ENCODE data around the gene KRTAP3-3. TPM values are rescaled to one million over a fixed set of nuclear protein-coding genes. Genes with fewer than 3 reads are reported as not detected.
"Not testable (repeated sequence)": the region's sequence is repeated elsewhere in the genome, so short reads cannot be mapped to it uniquely, and the experiment has no call there.

The KRTAP3-3 gene
- not detected for polyA plus RNA-seq
- long read RNA-seq, donor 1 = 0 reads
- long read RNA-seq, donor 2 = 0 reads
- long read RNA-seq, donor 3 = 0 reads
- long read RNA-seq, donor 4 = 0 reads
- long read RNA-seq, donor 5 = 0 reads
- long read RNA-seq, donor 6 = 0 reads
- long read RNA-seq, donor 7 = 0 reads
- long read RNA-seq, donor 8 = 0 reads
- long read RNA-seq, donor 9 = 0 reads
- long read RNA-seq, donor 10 = 0 reads

DNA sequence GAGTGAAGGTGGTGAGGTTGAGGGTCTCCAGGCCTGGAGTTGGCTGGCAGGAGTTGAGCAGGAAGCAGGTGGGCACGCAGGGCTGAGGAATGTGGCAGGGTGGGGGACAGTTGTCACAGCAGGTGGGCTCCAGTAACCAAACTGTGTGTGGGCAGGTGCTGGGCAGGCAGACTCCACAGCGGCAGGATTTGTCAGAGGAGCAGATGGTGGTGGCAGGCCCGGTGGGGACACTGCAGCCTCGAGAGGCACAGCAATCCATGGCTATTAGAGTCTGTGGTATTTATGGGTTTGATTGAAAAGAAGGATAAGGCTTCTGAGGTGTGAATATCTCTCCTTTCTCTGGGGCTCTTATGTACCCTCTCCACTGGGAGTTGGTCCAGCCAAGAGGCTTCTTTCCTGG is at the start of gene KRTAP3-3:
KRTAP3-3 (minus strand) TSS at position 326 of the 400 bp plus-strand sequence; CDS start at position 259, 67 bp downstream.
- no peak for DNase-seq
- no peak within 1 kb of the TSS for H3K4me3 ChIP-seq (ENCODE audit: low read depth in 1 of 3, low read length in 3 of 3)
- no peak within 1 kb of the TSS for H3K27ac ChIP-seq (ENCODE audit: low read depth in 1 of 3, low read length in 2 of 3)
- H3K4me1 ChIP-seq (ENCODE audit: control insufficient read depth in 3 of 3, insufficient read depth in 2 of 3, low read depth in 1 of 3, low read length in 2 of 3) = no peaks in the 10 kb centered on the region
- 20 to 52% (median 49%) methylated on average over 4 of the region's 4 CpGs for WGBS, 3 donors
- no peaks in the 10 kb centered on the region for H3K36me3 ChIP-seq (ENCODE audit: control insufficient read depth in 3 of 3, insufficient read depth in 2 of 3, low read depth in 1 of 3, low read length in 3 of 3)
- FAIRE-seq = no peak
- H3K9me3 ChIP-seq (ENCODE audit: control insufficient read depth in 2 of 2, insufficient read depth in 1 of 2, low read depth in 1 of 2, low read length in 1 of 2) = no peaks in the 10 kb centered on the region
- H3K27me3 ChIP-seq (ENCODE audit: control insufficient read depth in 3 of 3, insufficient read depth in 3 of 3, low read length in 3 of 3) = peaks cover 0 to 4% (median 3%) of the 10 kb centered on the region in 3 donors

DNA sequence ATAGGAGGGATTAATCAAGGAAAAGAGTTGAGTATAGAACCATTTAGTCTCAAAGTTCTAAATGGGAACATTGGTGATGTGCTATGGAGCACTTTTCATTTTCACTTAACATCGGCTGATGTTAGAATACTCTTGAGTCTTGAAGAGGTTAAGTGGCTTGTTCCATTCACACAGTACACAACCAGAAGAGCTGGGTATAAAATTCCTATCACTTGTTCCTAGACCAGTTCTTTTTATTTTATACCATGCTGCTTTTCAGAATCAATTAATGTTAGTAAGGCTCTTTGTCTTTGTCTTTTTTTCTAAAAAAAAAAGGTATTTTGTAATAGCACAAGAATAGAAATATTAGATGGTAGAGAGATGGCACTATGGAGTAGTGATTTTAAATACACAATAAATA is 49.0 kb upstream of the KRTAP3-3 start:
- Histone ChIP-seq H3K27ac (ENCODE audit: low read depth in 1 of 3, low read length in 2 of 3) (no peak overlapping the region), H3K27me3 (ENCODE audit: control insufficient read depth in 3 of 3, insufficient read depth in 3 of 3, low read length in 3 of 3) (peaks cover 0 to 7% (median 2%) of the 10 kb centered on the region in 3 donors), H3K9me3 (ENCODE audit: control insufficient read depth in 2 of 2, insufficient read depth in 1 of 2, low read depth in 1 of 2, low read length in 1 of 2) (no peaks in the 10 kb centered on the region), H3K4me3 (ENCODE audit: low read depth in 1 of 3, low read length in 3 of 3) (no peak overlapping the region), H3K36me3 (ENCODE audit: control insufficient read depth in 3 of 3, insufficient read depth in 2 of 3, low read depth in 1 of 3, low read length in 3 of 3) (no peaks in the 10 kb centered on the region), H3K4me1 (ENCODE audit: control insufficient read depth in 3 of 3, insufficient read depth in 2 of 3, low read depth in 1 of 3, low read length in 2 of 3) (no peaks in the 10 kb centered on the region)
- 98 to 100% (median 100%) methylated on average over 1 of the region's 1 CpG for WGBS, 3 donors
- no peak for DNase-seq
- FAIRE-seq = no peak

DNA sequence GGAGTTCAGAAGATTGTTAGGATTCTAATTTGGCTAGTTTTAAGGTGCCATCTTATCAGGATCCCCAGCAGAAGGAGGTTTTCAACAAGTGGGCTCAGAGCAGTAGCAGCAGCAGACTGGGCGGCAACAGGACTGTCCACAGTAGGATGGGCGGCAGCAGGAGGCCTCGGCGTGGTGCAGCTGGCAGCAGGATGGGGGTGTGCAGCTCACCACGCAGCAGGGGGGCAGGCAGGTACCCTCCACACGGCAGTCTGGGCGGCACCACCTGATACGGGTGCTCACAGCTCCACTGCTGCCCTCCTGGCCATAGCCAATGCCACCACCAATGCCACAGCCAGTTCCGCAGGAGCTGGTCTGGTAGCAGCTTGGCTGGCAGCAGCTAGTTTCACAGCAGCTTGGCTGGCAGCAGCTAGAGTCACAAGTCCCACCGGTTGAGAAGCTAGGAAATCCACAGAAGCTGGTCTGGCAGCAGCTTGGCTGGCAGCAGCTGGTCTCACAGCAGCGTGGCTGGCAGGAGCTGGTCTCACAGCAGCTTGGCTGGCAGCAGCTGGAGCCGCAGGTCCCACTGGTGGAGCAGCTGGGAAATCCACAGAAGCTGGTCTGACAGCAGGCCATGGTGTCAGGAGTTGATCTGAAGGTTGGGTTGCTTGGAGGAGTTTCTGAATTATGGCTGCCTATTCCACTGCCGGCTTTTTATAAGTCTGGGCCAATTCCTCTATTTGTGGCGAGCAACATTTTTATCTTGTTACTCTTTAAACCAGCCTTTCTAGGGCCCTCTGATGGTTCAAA is 47.0 kb upstream of the KRTAP3-3 start, which contains the start of gene KRTAP1-1:
KRTAP1-1 (minus strand) TSS at position 668 of the 789 bp plus-strand sequence; CDS start at position 615, 53 bp downstream.
- H3K4me3 ChIP-seq (ENCODE audit: low read depth in 1 of 3, low read length in 3 of 3); DNase-seq; FAIRE-seq; H3K27me3 ChIP-seq (ENCODE audit: control insufficient read depth in 3 of 3, insufficient read depth in 3 of 3, low read length in 3 of 3); H3K27ac ChIP-seq (ENCODE audit: low read depth in 1 of 3, low read length in 2 of 3); H3K9me3 ChIP-seq (ENCODE audit: control insufficient read depth in 2 of 2, insufficient read depth in 1 of 2, low read depth in 1 of 2, low read length in 1 of 2); H3K36me3 ChIP-seq (ENCODE audit: control insufficient read depth in 3 of 3, insufficient read depth in 2 of 3, low read depth in 1 of 3, low read length in 3 of 3); H3K4me1 ChIP-seq (ENCODE audit: control insufficient read depth in 3 of 3, insufficient read depth in 2 of 3, low read depth in 1 of 3, low read length in 2 of 3): not testable (repeated sequence)
- 69 to 78% (median 74%) methylated on average over 13 to 14 of the region's 14 CpGs for whole genome bisulfite sequencing, 3 donors

DNA sequence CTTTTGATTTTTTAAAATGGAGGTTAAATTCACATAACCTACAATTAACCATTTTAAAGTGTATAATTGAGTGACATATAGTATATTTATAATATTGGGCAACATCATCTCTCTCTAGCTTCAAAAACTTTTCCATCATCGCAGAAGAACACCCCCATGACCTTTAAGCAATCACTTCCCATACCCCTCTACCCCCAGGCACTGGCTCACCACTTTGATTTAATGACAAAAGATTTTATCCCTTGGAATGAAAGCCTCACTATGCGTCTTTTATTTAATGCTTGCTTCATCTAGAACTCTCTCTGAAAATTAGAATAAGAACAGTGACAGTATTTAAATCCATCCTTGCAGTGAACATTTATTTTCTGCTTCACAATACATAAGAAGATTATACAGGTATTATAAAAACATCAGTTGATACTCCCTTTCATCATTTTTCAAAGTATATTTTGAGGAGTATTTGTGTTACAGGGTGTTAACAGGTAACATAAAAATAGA is 43.9 kb upstream of the KRTAP3-3 start:
- DNase-seq = no peak
- no peak for FAIRE-seq
- H3K27ac ChIP-seq (ENCODE audit: low read depth in 1 of 3, low read length in 2 of 3) = no peak overlapping the region
- H3K4me3 ChIP-seq (ENCODE audit: low read depth in 1 of 3, low read length in 3 of 3) = no peak overlapping the region
- peaks cover 0 to 3% (median 0%) of the 10 kb centered on the region in 3 donors for H3K27me3 ChIP-seq (ENCODE audit: control insufficient read depth in 3 of 3, insufficient read depth in 3 of 3, low read length in 3 of 3)
- no peaks in the 10 kb centered on the region for H3K36me3 ChIP-seq (ENCODE audit: control insufficient read depth in 3 of 3, insufficient read depth in 2 of 3, low read depth in 1 of 3, low read length in 3 of 3)
- H3K9me3 ChIP-seq (ENCODE audit: control insufficient read depth in 2 of 2, insufficient read depth in 1 of 2, low read depth in 1 of 2, low read length in 1 of 2) = no peaks in the 10 kb centered on the region
- no peaks in the 10 kb centered on the region for H3K4me1 ChIP-seq (ENCODE audit: control insufficient read depth in 3 of 3, insufficient read depth in 2 of 3, low read depth in 1 of 3, low read length in 2 of 3)
- 86 to 89% (median 87%) methylated on average over 2 of the region's 2 CpGs for WGBS, 3 donors

DNA sequence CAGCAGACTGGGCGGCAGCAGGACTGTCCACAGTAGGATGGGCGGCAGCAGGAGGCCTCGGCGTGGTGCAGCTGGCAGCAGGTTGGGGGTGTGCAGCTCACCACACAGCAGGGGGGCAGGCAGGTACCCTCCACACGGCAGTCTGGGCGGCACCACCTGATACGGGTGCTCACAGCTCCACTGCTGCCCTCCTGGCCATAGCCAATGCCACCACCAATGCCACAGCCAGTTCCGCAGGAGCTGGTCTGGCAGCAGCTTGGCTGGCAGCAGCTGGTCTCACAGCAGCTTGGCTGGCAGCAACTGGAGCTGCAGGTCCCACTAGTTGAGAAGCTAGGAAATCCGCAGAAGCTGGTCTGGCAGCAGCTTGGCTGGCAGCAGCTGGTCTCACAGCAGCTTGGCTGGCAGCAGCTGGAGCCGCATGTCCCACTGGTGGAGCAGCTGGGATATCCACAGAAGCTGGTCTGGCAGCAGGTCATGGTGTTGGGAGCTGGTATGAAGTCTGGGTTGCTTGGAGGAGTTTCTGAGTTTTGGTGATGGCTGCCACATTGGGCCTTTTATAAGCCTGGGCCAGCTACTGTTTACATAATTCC is 40.5 kb upstream of the KRTAP3-3 start, which contains the start of gene KRTAP1-3:
KRTAP1-3 (minus strand) TSS at position 529 of the 590 bp plus-strand sequence; CDS start at position 476, 53 bp downstream.
- not testable (repeated sequence) for H3K9me3 ChIP-seq (ENCODE audit: control insufficient read depth in 2 of 2, insufficient read depth in 1 of 2, low read depth in 1 of 2, low read length in 1 of 2); H3K4me3 ChIP-seq (ENCODE audit: low read depth in 1 of 3, low read length in 3 of 3); H3K27me3 ChIP-seq (ENCODE audit: control insufficient read depth in 3 of 3, insufficient read depth in 3 of 3, low read length in 3 of 3); FAIRE-seq; H3K4me1 ChIP-seq (ENCODE audit: control insufficient read depth in 3 of 3, insufficient read depth in 2 of 3, low read depth in 1 of 3, low read length in 2 of 3); DNase-seq; H3K36me3 ChIP-seq (ENCODE audit: control insufficient read depth in 3 of 3, insufficient read depth in 2 of 3, low read depth in 1 of 3, low read length in 3 of 3); H3K27ac ChIP-seq (ENCODE audit: low read depth in 1 of 3, low read length in 2 of 3)
- 80 to 88% (median 84%) methylated on average over 8 to 10 of the region's 10 CpGs for WGBS, 3 donors

DNA sequence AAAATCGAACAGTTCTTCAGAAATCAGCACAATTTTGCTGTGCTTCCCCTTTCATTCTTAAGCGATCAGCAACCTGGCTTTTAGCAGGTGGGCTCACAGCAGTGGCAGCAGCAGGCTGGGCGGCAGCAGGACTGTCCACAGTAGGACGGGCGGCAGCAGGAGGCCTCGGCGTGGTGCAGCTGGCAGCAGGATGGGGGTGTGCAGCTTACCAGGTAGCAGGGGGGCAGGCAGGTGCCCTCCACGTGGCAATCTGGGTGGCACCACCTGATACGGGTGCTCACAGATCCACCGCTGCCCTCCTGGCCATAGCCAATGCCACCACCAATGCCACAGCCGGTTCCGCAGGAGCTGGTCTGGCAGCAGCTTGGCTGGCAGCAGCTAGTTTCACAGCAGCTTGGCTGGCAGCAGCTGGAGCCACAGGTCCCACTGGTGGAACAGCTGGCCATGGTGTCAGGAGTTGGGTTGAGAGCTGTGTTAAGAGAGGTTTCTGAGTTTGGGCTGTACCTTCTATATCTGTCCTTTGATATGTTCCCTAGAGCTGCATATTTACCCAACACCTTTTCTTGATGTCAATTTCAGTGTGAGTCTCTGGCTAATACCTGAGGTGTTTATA is 35.8 kb upstream of the KRTAP3-3 start, which contains the start of gene KRTAP1-4:
KRTAP1-4 (minus strand) TSS at position 563 of the 613 bp plus-strand sequence; CDS start at position 446, 117 bp downstream.
- Histone ChIP-seq H3K9me3 (ENCODE audit: control insufficient read depth in 2 of 2, insufficient read depth in 1 of 2, low read depth in 1 of 2, low read length in 1 of 2) (no peaks in the 10 kb centered on the region), H3K4me1 (ENCODE audit: control insufficient read depth in 3 of 3, insufficient read depth in 2 of 3, low read depth in 1 of 3, low read length in 2 of 3) (no peaks in the 10 kb centered on the region), H3K27ac (ENCODE audit: low read depth in 1 of 3, low read length in 2 of 3) (no peak within 1 kb of the TSS), H3K4me3 (ENCODE audit: low read depth in 1 of 3, low read length in 3 of 3) (no peak within 1 kb of the TSS), H3K36me3 (ENCODE audit: control insufficient read depth in 3 of 3, insufficient read depth in 2 of 3, low read depth in 1 of 3, low read length in 3 of 3) (no peaks in the 10 kb centered on the region), H3K27me3 (ENCODE audit: control insufficient read depth in 3 of 3, insufficient read depth in 3 of 3, low read length in 3 of 3) (no peaks in the 10 kb centered on the region)
- 79 to 89% (median 84%) methylated on average over 10 to 12 of the region's 12 CpGs for WGBS, 3 donors
- FAIRE-seq (no peak), DNase-seq (no peak)

DNA sequence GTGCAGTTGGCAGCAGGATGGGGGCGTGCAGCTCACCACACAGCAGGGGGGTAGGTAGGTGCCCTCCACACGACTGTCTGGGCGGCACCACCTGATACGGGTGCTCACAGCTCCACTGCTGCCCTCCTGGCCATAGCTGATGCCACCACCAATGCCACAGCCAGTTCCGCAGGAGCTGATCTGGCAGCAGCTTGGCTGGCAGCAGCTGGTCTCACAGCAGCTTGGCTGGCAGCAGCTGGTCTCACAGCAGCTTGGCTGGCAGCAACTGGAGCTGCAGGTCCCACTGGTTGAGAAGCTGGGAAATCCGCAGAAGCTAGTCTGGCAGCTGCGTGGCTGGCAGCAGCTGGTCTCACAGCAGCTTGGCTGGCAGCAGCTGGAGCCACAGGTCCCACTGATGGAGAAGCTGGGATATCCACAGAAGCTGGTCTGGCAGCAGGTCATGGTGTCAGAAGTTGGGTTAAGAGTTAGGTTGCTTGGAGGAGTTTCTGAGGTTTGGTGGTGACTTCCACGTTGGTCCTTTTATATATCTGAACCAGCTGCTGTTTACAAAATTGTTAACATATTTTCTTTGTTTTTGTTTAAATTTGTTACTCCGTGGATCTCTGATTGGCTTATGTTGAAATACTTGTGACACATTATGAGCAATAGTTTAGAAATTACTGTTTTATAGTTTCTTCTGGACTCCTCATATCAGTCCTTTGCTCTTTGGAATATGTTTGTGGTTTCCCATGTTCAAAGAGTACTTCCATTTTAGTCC is 32.9 kb upstream of the KRTAP3-3 start, which contains the start of gene KRTAP1-5:
KRTAP1-5 (minus strand) TSS at position 494 of the 757 bp plus-strand sequence; CDS start at position 441, 53 bp downstream.
- no peaks in the 10 kb centered on the region for H3K4me1 ChIP-seq (ENCODE audit: control insufficient read depth in 3 of 3, insufficient read depth in 2 of 3, low read depth in 1 of 3, low read length in 2 of 3)
- FAIRE-seq (no peak), DNase-seq (no peak)
- H3K27me3 ChIP-seq (ENCODE audit: control insufficient read depth in 3 of 3, insufficient read depth in 3 of 3, low read length in 3 of 3) = no peaks in the 10 kb centered on the region
- H3K36me3 ChIP-seq (ENCODE audit: control insufficient read depth in 3 of 3, insufficient read depth in 2 of 3, low read depth in 1 of 3, low read length in 3 of 3) = no peaks in the 10 kb centered on the region
- no peaks in the 10 kb centered on the region for H3K9me3 ChIP-seq (ENCODE audit: control insufficient read depth in 2 of 2, insufficient read depth in 1 of 2, low read depth in 1 of 2, low read length in 1 of 2)
- no peak within 1 kb of the TSS for H3K4me3 ChIP-seq (ENCODE audit: low read depth in 1 of 3, low read length in 3 of 3)
- H3K27ac ChIP-seq (ENCODE audit: low read depth in 1 of 3, low read length in 2 of 3) = no peak within 1 kb of the TSS
- 56 to 72% (median 71%) methylated on average over 9 of the region's 9 CpGs for WGBS, 3 donors

Measured in small intestine (tissue), 16 donors.